Measurements from ENCODE around the gene PRDM9. TPM values are rescaled to one million over a fixed set of nuclear protein-coding genes. Genes with fewer than 3 reads are reported as not detected.

PRDM9 gene
- total RNA-seq, 1 experiment from 2014 or later, result not detected

DNA sequence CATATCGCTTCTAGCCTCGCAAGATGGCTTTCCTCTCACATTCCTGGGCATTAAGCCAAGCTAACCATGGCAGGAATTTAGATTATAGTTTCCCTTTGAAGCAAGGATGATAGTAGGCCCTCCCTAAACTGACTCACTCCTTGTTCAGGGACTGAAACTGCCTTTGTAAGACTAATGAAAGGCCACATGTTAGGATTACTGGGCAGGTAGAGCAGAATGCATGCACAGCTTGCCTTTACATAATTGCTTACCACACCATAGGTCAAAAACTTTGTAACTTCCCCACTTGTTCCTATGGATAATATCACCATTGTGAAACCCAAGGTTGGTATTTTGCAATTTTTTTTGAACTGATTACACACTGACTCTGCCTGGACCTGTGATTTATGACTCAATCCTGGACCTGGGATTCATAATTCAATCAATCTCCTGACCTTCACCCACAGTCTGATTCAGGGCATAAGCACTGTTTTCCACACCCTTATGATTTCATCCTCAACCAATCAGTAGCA lies 41.0 kb upstream of the PRDM9 start:
- no peak overlapping the region for H2BK120ac ChIP-seq (ENCODE audit: low read depth, low read length, poor library complexity, severe bottlenecking)
- no peaks in the 10 kb centered on the region for H3K79me2 ChIP-seq (ENCODE audit: insufficient read depth, low read length)
- no peaks in the 10 kb centered on the region for H3K23me2 ChIP-seq (ENCODE audit: insufficient read length, low read depth, low read length, poor library complexity, severe bottlenecking)
- no peak overlapping the region for H2AFZ ChIP-seq (ENCODE audit: low read length)
- H3K27ac ChIP-seq (ENCODE audit: insufficient read length, low read depth, low read length), result no peak overlapping the region
- no peak overlapping the region for H3K4ac ChIP-seq (ENCODE audit: low read depth, low read length)
- Mint-ChIP-seq H3K36me3 (ENCODE audit: insufficient read depth in 1 of 3, low read depth in 3 of 3) (peaks cover 4 to 14% (median 9%) of the 10 kb centered on the region in 3 experiments; a peak in 6 of 7 replicates), H3K9me3 (peaks cover 13 to 30% of the 10 kb centered on the region in 2 experiments), H3K4me3 (no peak overlapping the region), H3K27me3 (ENCODE audit: low read depth) (no peaks in the 10 kb centered on the region), H3K4me1 (peaks cover 0 to 3% of the 10 kb centered on the region in 2 experiments; a peak in 1 of 4 replicates), H3K27ac (no peak overlapping the region)
- H3K27me3 ChIP-seq (ENCODE audit: insufficient read depth, low read length), result no peaks in the 10 kb centered on the region
- no peak overlapping the region for H2AK5ac ChIP-seq (ENCODE audit: insufficient read length, low read length)
- H3K79me1 ChIP-seq (ENCODE audit: insufficient read depth, low read depth, low read length, poor library complexity, severe bottlenecking), result no peaks in the 10 kb centered on the region
- no peak overlapping the region for H3K9ac ChIP-seq (ENCODE audit: extremely low read depth, insufficient read length, low read length)
- no peak overlapping the region for H4K91ac ChIP-seq (ENCODE audit: insufficient read length, low read depth, low read length)
- H3K9me3 ChIP-seq (ENCODE audit: control insufficient read depth, low read depth, low read length), result peaks cover 7% of the 10 kb centered on the region
- TF ChIP-seq, protein P1, sequence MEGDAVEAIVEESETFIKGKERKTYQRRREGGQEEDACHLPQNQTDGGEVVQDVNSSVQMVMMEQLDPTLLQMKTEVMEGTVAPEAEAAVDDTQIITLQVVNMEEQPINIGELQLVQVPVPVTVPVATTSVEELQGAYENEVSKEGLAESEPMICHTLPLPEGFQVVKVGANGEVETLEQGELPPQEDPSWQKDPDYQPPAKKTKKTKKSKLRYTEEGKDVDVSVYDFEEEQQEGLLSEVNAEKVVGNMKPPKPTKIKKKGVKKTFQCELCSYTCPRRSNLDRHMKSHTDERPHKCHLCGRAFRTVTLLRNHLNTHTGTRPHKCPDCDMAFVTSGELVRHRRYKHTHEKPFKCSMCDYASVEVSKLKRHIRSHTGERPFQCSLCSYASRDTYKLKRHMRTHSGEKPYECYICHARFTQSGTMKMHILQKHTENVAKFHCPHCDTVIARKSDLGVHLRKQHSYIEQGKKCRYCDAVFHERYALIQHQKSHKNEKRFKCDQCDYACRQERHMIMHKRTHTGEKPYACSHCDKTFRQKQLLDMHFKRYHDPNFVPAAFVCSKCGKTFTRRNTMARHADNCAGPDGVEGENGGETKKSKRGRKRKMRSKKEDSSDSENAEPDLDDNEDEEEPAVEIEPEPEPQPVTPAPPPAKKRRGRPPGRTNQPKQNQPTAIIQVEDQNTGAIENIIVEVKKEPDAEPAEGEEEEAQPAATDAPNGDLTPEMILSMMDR (conservative IDR thresholded peaks at IDR 0.05), result no peak
- no peak for DNase-seq
- H3K18ac ChIP-seq (ENCODE audit: insufficient read length, low read depth, low read length), result no peak overlapping the region
- no peaks in the 10 kb centered on the region for H3K4me1 ChIP-seq (ENCODE audit: insufficient read depth, low read length)
- no peak overlapping the region for H3K56ac ChIP-seq (ENCODE audit: insufficient read length, low read depth, low read length)
- WGBS (ENCODE audit: extremely low coverage, insufficient read length, low lambda C conversion rate), result no CpG with 5 or more reads among the region's 2 CpGs
- no peak overlapping the region for H3K23ac ChIP-seq (ENCODE audit: insufficient read length, low read depth, low read length)
- no peak overlapping the region for H4K5ac ChIP-seq (ENCODE audit: insufficient read length, low read depth, low read length)
- no peak overlapping the region for H2BK15ac ChIP-seq (ENCODE audit: low read depth, low read length)
- H2BK12ac ChIP-seq (ENCODE audit: insufficient read length, low read depth, low read length), result no peak overlapping the region
- no peak overlapping the region for H2BK5ac ChIP-seq (ENCODE audit: insufficient read length, low read length)
- no peak overlapping the region for H3K14ac ChIP-seq (ENCODE audit: insufficient read depth, low read length)
- no peaks in the 10 kb centered on the region for H4K20me1 ChIP-seq (ENCODE audit: control insufficient read depth, insufficient read depth, insufficient read length)
- H3K4me2 ChIP-seq (ENCODE audit: insufficient read depth, insufficient read length, low read length), result no peak overlapping the region
- no peak overlapping the region for H2BK20ac ChIP-seq (ENCODE audit: low read depth, low read length, poor library complexity, severe bottlenecking)
- H3T11ph ChIP-seq (ENCODE audit: low read length), result no peak overlapping the region
- no peak overlapping the region for H4K8ac ChIP-seq (replicated peaks; ENCODE audit: insufficient read length, low read depth, low read length)

All from H9 (cell line).